OCI-LY3 (cell line): ENCODE results near the gene CYP46A1.

Source experiments
- CTCF ChIP-seq: fragments of 200-600, 300-600 bp; sonication (generic); IDR thresholded peaks from 2 replicates; pipeline ENCODE4 v1.5.1; 2014; ENCODE audit warnings: antibody characterized with exemption, low read length, low read depth
- EZH2phosphoT487 ChIP-seq: fragments of 200-600 bp; shearing (Covaris generic); IDR thresholded peaks from 2 replicates; pipeline ENCODE4 v1.6.1; 2018; ENCODE audit warnings: antibody characterized with exemption, mixed run types, low read depth

DNA sequence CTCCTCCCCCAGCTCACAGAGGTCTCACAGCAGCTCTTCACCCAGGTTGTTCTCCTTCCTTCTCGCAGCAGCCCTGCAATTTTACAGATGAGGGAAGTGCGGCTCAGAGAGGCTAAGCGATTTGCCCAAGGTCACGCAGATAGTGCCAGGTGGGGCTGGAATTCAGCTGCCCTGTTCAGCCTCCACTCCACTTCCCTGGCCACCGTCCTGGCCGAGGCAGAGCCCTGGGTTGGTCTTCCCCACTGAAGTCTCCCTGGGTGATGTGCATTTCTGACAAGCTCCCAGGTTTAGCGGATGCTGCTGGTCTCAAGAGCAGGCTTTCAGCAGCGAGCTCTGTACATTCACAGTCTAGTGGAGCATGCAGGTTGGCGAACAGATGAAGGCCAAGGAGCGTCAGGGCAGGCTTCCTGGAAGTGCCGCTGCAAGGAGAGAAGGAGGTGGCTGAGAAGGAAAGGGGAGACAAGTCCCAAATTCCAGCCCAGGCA is 80.2 kb downstream of the CYP46A1 start:
- TF ChIP-seq CTCF (no peak), EZH2phosphoT487 (no peak)
